Head of caudate nucleus (tissue), 42 donors: ENCODE data around the gene LRRN4CL.
"Not testable (repeated sequence)": the region's sequence is repeated elsewhere in the genome, so short reads cannot be mapped to it uniquely, and the experiment has no call there.

Source experiments
- DNase-seq, 42 donors: peaks; one replicate each; pipeline versions ENCODE4 v3.0.0 to v3.0.0-alpha.2; 2020 to 2021; ENCODE audit warnings: mixed read lengths in 7 of 42
- intact Hi-C: fragments of 100-400 bp; cut with DNase I; formaldehyde crosslinking; loops from one replicate; pipeline ENCODE4 v1.15.0; 2022

Gene LRRN4CL

DNA sequence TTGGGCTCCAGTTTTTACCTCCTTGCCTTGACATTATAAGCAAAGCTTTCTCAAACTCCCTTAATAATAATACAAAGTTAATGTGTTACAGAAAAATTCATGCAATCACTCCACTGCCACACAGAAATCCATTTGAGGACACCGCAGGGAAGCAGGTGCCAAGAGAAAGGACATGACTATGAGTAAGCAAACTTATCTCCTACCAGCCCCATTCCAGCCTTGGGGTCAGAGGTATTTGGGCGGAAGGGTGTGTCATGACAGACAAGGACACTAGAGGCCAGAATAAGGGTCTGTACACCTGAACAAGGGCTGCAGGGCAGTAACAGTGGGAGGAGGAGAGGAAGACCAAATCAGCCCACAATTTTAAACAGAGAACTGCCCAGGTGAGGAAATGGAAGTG is 24.0 kb upstream of the LRRN4CL start:
- DNase-seq, result no peak
- intact Hi-C loops, result no loop called here

GRCh38 chr11:62712861-62713260 is 23.5 kb upstream of the LRRN4CL start:
- no peak for DNase-seq
- intact Hi-C loops, result no loop called here

DNA sequence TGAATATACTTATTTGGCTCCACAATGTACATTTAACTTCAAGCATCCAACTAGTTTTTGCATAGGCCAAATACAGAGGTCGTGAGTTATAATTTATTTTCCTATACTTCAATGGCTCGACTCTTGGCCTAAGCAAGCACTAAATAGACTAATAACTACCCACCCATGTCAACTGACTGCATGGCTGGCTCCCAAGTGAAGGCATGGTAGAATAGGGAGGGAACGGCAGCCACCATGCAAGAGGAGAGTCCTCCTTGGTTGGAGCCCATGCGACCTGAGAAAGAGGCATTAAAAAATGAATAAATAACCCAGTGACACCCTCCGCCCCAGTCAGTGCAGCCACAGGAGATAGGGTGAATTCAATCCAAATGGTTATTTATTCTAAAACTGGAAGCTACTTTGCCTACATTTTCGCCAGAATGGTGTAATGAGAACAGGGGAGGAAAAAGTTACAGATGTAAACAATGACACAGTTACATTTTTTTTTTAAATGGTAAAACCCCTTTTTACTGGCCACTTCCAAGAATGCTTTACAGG is 23.0 kb upstream of the LRRN4CL start:
- DNase-seq, result no peak
- intact Hi-C loops, result no loop called here

DNA sequence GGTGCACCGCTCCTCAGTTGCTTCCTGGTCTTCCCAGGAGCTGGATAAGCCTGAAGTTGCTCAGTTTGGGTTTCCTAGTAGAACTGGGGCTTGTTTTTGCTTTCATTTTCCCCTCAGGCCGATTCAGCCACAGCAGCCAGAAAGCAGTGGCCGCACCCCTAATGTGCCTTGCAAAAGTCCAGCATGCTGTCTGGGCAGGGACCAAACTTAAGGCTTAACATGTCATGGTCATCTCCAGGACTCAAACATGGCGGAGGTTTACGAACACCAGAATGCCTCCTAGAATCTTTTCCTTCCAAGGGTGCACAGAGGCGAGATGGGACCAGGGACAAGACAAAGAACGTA is 20.6 kb upstream of the LRRN4CL start:
- DNase-seq, result no peak
- intact Hi-C loops, result no loop called here

DNA sequence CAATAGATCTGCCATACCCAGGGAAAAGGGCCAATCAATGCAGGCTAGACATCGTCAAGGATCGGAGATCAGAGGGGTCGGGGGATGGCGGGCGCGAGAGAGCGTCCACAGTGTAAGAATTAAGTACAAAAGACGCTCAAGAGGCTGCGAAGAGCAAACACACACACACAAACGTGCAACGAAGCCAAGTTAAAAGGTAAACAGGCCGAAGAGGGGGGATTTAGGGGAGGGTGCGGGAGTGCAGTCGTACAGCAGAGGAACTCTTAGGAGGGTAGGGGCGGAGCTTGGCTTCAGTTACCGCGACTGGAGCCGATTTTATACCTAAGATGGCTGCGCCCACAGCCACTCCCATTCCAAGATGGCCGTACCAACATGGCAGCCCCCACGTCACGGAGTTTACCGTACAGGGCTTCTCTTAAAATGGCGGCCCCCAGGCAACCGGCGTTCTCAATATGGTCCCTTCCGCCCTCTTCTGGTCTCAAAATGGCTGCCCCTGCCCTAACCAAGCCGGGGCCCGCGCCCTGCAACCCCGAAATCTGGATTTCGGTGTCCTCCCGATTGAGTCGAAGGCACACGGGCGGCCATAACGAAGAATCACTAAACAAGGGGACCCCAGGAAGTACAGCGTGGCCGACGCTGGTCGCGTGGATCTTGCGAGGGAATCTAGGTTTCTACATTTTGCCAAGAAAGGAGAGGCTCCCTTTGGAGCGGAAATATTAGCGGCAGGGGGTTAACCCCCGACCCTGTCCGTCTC is 20.1 kb upstream of the LRRN4CL start:
- DNase-seq, result peak; percentile 94 to 99 (median 98)
- intact Hi-C loops, result loop anchor here (2.0 to 10.0 kb wide), 2 partner anchors 17 to 315 kb away; partner anchors contain the start of gene HNRNPUL2

DNA sequence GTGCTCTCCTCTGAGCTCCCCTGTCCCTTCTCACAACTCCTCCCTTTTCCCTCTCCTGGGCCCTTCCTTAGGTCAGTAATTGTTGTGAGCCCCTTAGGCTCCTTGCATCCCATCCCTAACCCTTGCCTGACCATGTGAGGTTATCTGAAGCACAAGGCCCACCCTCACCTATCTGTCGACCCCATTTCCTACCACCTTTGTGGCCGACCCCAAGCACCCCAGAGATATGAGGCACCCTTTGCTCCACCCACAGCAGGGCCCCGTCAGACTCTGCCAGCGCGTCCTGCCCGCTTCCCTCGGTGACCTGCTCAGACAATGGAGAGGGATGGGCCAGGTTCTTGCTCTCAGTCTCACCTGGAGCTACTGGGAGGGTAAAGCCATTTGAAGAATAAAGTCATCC is 19.5 kb upstream of the LRRN4CL start:
- intact Hi-C loops, result loop anchor here (2.0 to 10.0 kb wide), 2 partner anchors 18 to 314 kb away; partner anchors contain the start of gene HNRNPUL2
- peak in 13 of 42 donors; percentile 16 to 52 (median 35) for DNase-seq

DNA sequence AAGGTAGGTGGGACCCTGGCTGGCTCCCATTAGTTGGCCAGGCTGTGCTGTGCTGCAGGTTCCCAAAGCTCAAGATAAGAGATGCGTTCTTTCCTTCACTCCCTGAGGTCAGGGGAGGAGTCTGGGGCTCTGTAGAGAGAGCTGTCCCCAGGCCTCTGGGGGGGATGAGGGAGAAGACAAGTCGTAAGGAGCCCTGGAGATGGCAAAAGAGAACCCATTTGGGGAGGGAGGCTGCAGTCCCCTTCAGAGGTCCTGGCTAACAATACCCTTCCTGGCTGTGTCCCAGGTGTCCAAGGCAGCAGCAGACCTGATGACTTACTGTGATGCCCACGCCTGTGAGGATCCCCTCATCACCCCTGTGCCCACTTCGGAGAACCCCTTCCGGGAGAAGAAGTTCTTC is 19.1 kb upstream of the LRRN4CL start:
- intact Hi-C loops, result loop anchor here (2.0 to 10.0 kb wide), 2 partner anchors 18 to 314 kb away; partner anchors contain the start of gene HNRNPUL2
- DNase-seq, result peak in 3 of 42 donors; percentile 5 to 38 (median 30)

DNA sequence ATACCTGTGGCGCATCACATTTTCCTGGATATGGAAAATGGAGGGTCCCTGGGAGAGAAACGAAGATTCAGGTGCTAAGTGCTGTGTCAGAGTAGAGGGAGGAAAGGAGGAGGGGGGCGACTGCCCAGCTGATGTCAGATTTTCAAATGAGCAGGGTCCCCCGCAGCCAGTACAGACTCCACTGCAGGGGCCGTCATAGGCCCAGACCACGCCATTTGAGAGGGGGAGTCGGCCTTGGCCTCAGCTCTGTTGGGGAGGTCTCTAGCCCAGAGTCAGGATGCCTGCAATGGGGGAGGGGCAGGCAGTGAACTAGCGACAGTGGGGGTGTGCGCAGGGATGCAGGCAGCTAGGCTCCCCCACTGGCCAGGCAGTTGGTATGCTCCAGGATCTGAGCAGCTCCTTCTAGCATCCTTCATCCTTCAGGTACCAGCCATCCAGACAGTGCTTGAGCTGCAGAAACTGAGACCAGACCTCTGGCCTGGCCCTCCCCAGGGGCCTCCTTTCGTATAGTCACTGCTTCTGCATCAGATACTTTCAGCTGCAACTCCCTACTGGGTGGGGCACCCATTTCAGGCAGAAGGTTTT is 18.0 kb upstream of the LRRN4CL start, which contains the start of the genes BSCL2 and GNG3:
TSS of gene BSCL2 (minus strand) at position 148 of the 585 bp plus-strand sequence. CDS start 229 bp downstream, outside the sequence.
TSS of gene GNG3 (plus strand) at position 400 of the 585 bp plus-strand sequence. CDS start 620 bp downstream, outside the sequence.
- intact Hi-C loops, result loop anchor here (10.0 kb wide), 1 partner anchor 313 kb away; no protein-coding TSS in a partner anchor
- DNase-seq, result peak; percentile 74 to 97 (median 90)

GRCh38 chr11:62706850-62707247 is 17.5 kb upstream of the LRRN4CL start:
- peak in 1 of 42 donors; percentile 39 for DNase-seq
- intact Hi-C loops, result loop anchor here (10.0 kb wide), 1 partner anchor 312 kb away; no protein-coding TSS in a partner anchor

DNA sequence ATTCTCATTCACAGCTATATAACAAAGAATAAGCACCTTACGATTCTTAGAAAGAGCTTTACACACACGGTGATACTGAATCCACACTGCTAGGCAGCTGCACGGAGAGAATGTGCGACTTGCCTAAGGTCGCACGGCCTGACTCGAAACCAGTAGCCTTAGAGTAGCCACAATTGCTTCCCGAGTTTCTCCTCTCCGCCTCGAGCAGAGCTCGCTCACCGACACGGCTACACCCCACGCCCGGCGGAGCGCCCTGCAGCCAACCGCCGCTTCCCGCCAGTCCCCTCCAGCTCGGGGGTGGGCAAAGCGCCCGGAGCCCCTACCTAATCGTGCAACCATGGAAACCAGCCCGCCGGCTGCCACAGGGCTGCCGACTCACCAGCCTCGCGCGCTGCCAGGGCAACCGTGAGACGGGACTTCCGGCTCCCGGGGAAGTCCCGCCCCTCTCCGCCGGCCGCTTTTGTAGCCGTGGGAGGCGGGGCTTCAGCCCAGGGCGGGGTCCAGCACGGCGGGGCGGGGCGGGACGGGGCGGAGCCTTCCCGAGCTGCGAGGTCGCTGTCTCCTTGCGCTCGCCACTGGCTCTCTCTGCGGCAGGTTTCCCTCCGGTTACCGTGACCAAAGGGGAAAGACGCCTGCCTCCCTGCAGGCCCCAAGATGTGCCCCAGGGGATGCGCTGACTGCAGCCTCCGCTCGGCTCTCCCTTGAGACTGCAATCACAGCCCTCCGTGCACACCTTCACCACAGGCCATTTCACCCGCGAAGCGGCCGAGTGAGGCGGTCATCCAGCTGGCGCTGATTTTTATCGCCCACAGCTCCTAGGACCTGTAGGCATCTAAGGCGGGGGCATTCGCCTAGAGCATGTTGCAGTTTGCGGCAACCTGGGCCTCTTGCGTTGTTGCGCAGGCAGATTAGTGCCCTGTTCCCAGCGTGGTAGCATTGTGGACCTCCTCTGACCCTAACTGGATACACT is 16.8 kb upstream of the LRRN4CL start:
- peak; percentile 91 to 99 (median 97) for DNase-seq
- intact Hi-C loops, result loop anchor here (10.0 kb wide), 1 partner anchor 311 kb away; no protein-coding TSS in a partner anchor

DNA sequence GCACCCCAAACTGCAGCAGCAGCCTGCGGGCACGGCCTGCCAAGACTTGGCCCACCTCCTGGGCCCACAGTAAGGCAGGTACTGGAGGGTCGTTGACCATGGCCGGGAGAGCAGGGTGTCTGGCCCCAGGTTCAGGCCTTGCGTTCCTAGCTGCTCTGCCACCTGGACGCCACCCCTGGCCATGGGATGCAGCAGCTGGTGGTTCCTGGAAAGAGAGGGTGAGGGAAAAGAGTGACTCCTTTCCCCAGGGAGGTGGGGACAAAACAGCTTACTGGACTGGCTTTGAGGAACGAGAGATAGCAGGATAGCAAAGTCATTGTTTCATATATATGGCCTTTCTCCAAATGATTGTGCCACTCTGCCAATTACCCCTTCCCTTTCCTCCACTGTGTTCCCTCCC is 16.1 kb upstream of the LRRN4CL start:
- DNase-seq, result no peak
- intact Hi-C loops, result loop anchor here (10.0 kb wide), 1 partner anchor 311 kb away; no protein-coding TSS in a partner anchor

DNA sequence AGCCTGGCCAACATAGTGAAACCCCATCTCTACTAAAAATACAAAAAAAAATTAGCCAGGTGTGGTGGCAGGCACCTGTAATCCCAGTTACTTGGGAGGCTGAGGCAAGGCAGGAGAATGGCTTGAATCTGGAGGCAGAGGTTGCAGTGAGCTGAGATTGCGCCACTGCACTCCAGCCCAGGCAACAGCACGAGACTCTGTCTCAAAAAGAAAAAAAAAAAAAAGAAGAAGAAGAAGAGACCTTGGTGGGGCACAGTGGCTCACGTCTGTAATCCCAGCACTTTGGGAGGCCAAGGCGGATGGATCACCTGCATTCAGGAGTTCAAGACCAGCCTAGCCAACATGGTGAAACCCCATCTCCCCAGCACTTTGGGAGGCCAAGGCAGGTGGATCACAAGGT is 14.6 kb upstream of the LRRN4CL start:
- intact Hi-C loops, result loop anchor here (10.0 kb wide), 1 partner anchor 309 kb away; no protein-coding TSS in a partner anchor
- not testable (repeated sequence) for DNase-seq

GRCh38 chr11:62702246-62702645 is 12.9 kb upstream of the LRRN4CL start:
- intact Hi-C loops, result loop anchor here (10.0 kb wide), 1 partner anchor 307 kb away; no protein-coding TSS in a partner anchor
- no peak for DNase-seq

GRCh38 chr11:62694455-62695167 is 5.3 kb upstream of the LRRN4CL start:
- peak; percentile 39 to 91 (median 76) for DNase-seq
- intact Hi-C loops, result no loop called here

DNA sequence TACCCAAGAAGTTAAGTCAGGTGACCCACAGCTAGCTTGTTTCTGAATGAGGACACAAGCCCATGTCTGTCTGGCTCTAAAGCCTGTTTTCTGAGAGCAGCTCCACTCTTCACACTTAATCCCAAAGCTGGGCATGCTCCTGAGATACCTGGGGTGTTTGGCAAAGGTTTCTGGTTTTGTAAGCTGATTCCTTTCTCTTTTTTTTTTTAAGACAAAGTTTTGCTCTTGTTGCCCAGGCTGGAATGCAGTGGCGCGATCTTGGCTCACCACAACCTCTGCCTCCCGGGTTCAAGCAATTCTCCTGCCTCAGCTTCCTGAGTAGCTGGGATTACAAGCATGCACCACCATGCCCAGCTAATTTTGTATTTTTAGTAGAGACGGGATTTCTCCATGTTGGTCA is 4.3 kb upstream of the LRRN4CL start:
- DNase-seq, intact Hi-C loops: not testable (repeated sequence)

- intact Hi-C loops, result no loop called here
- no peak for DNase-seq
Measured at GRCh38 chr11:62688491-62688890, 839 bp downstream of the LRRN4CL start.

DNA sequence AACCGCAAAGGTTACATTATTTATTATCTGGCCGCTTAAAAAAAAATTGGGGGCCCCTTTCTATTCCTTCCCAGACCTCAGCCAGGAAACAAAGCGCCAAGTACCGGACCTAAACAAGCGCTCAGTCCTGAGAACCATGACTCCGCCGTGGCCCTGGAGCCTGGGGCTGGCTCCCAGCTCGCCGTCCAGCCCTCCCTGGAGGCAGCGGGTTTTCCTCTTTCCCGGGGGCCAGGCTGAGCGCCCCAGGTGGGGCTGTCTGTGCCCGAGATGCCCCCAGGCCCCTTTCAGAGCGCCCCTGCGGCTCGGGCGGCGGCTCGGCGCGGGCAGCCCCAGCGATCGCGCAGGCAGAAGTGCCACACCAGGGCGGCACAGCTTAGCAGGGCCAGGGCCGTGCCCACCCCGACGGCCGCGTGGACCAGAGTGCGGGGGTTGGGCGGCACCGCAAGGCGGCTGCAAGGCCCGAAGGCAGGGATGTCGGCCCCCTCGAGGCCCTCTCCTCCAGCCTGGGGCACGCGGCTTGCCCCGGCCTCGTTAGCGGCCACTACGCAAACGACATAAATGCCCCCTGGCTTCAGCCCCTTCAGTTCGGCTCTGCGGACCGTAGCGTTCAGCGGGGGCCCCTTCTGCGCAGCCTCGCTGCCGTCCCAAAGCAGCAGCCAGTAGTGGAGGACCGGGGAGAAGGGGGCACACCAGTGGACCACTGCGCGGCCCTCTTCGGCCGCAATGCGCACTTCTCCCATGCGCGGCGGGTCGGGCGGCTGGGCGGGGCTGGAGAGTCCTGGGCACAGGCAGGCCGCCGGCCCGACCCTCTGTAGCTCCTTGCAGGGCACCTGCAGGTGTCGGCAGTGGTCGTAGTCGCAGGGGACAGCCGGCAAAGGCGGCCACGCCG is 1.6 kb downstream of the LRRN4CL start:
- no peak for DNase-seq
- intact Hi-C loops, result no loop called here
